Liver (tissue), 9 donors: ENCODE measurements around the gene MDP1. TPM values are rescaled to one million over a fixed set of nuclear protein-coding genes. Genes with fewer than 3 reads are reported as not detected.

Experiments
- DNase-seq: peaks from one replicate; pipeline ENCODE4 v3.0.0-alpha.2; 2017; ENCODE audit warnings: low spot score
- H3K27ac ChIP-seq, 2 donors: one replicate each; pipeline ENCODE4 v1.7.0; 2013; ENCODE audit warnings: inconsistent platforms in 2 of 2, low read length in 2 of 2, control low read depth in 1 of 2, low read depth in 1 of 2, mild to moderate bottlenecking in 1 of 2
- H3K27me3 ChIP-seq, 4 donors: one replicate each; pipeline versions ENCODE4 v1.6.1 to v1.7.0; 2013; ENCODE audit warnings: low read length in 3 of 4, inconsistent platforms in 1 of 4, mild to moderate bottlenecking in 1 of 4, moderate library complexity in 1 of 4; ENCODE audit not compliant: control insufficient read depth in 4 of 4, insufficient read depth in 4 of 4
- H3K36me3 ChIP-seq, 4 donors: one replicate each; pipeline versions ENCODE4 v1.6.1 to v1.7.0; 2013; ENCODE audit warnings: low read length in 3 of 4, mild to moderate bottlenecking in 3 of 4, low read depth in 1 of 4, moderate library complexity in 1 of 4; ENCODE audit not compliant: control insufficient read depth in 4 of 4, insufficient read depth in 3 of 4
- H3K4me1 ChIP-seq, 4 donors: one replicate each; pipeline versions ENCODE4 v1.6.1 to v1.7.0; 2013; ENCODE audit warnings: low read length in 3 of 4, mild to moderate bottlenecking in 3 of 4, moderate library complexity in 1 of 4; ENCODE audit not compliant: control insufficient read depth in 4 of 4, insufficient read depth in 4 of 4
- H3K4me3 ChIP-seq, 3 donors: one replicate each; pipeline versions ENCODE4 v1.6.1 to v1.7.0; 2013; ENCODE audit warnings: low read length in 3 of 3, control low read depth in 1 of 3, low read depth in 1 of 3, mild to moderate bottlenecking in 1 of 3
- H3K9ac ChIP-seq, 2 donors: one replicate each; pipeline ENCODE4 v1.7.0; 2013; ENCODE audit warnings: low read length in 2 of 2, mild to moderate bottlenecking in 2 of 2, moderate library complexity in 2 of 2, control low read depth in 1 of 2, low read depth in 1 of 2
- H3K9me3 ChIP-seq, 4 donors: one replicate each; pipeline versions ENCODE4 v1.6.1 to v1.7.0; 2013; ENCODE audit warnings: low read length in 3 of 4; ENCODE audit not compliant: control insufficient read depth in 4 of 4
- ATF3 ChIP-seq: IDR thresholded peaks from 2 replicates; pipeline ENCODE4 v1.6.1; 2016; ENCODE audit warnings: antibody characterized with exemption
- CTCF ChIP-seq: fragments of 150-350 bp; IDR thresholded peaks from 2 replicates; pipeline ENCODE4 v1.5.1; 2017; ENCODE audit warnings: improper control_type of control experiment, low read depth, low read length; ENCODE audit not compliant: missing input control
- FOXA1 ChIP-seq: IDR thresholded peaks from 2 replicates; pipeline ENCODE4 v1.6.1; 2016; ENCODE audit warnings: antibody characterized with exemption
- FOXA2 ChIP-seq: IDR thresholded peaks from 2 replicates; pipeline ENCODE4 v1.6.1; 2016; ENCODE audit warnings: antibody characterized with exemption
- GABPA ChIP-seq, 2 donors: IDR thresholded peaks in 1 of 2; conservative IDR thresholded peaks in 1 of 2; 2 replicates each; pipeline ENCODE4 v1.6.1; 2016; ENCODE audit warnings: antibody characterized with exemption in 2 of 2, mild to moderate bottlenecking in 1 of 2, moderate library complexity in 1 of 2
- HNF4A ChIP-seq, 2 donors: conservative IDR thresholded peaks; 2 replicates each; pipeline ENCODE4 v1.6.1; 2016; ENCODE audit warnings: antibody characterized with exemption in 2 of 2, mild to moderate bottlenecking in 2 of 2
- HNF4G ChIP-seq: IDR thresholded peaks from 2 replicates; pipeline ENCODE4 v1.6.1; 2016; ENCODE audit warnings: antibody characterized with exemption
- JUND ChIP-seq, 2 donors: IDR thresholded peaks; 2 replicates each; pipeline ENCODE4 v1.6.1; 2016; ENCODE audit warnings: antibody characterized with exemption in 2 of 2
- MAX ChIP-seq: IDR thresholded peaks from 2 replicates; pipeline ENCODE4 v1.6.1; 2016; ENCODE audit warnings: antibody characterized with exemption
- RAD21 ChIP-seq, 2 donors: IDR thresholded peaks; 2 replicates each; pipeline ENCODE4 v1.6.1; 2016; ENCODE audit warnings: antibody characterized with exemption in 2 of 2, mild to moderate bottlenecking in 2 of 2
- REST ChIP-seq: IDR thresholded peaks from 2 replicates; pipeline ENCODE4 v1.6.1; 2016; ENCODE audit warnings: antibody characterized with exemption, mild to moderate bottlenecking
- RXRA ChIP-seq, 2 donors: IDR thresholded peaks; 2 replicates each; pipeline ENCODE4 v1.6.1; 2017 to 2018; ENCODE audit warnings: antibody characterized with exemption in 2 of 2, mild to moderate bottlenecking in 1 of 2
- SP1 ChIP-seq: IDR thresholded peaks from 2 replicates; pipeline ENCODE4 v1.6.1; 2018; ENCODE audit warnings: antibody characterized with exemption, mild to moderate bottlenecking
- YY1 ChIP-seq: IDR thresholded peaks from 2 replicates; pipeline ENCODE4 v1.6.1; 2016; ENCODE audit warnings: antibody characterized with exemption, mild to moderate bottlenecking
- ZBTB33 ChIP-seq: IDR thresholded peaks from 2 replicates; pipeline ENCODE4 v1.6.1; 2016; ENCODE audit warnings: antibody characterized with exemption
- WGBS: extraction: QIAGEN DNeasy Blood & Tissue Kit; methylation state at CpG from one replicate; pipeline ENCODE4 v1.1.7; 2013; 5-methylcytosine and 5-hydroxymethylcytosine counted together
- polyA plus RNA-seq, 2 donors: library from polyadenylated mRNA; stranded (reverse) in 1 of 2; unstranded in 1 of 2; fragments of 200-250 nt in 1 of 2; fragments of >200 nt in 1 of 2; fragmentation: Nextera tagmentation in 1 of 2; extraction: Ambion mirVana in 1 of 2; gene quantifications; one replicate each; pipeline versions ENCODE4 v1.2.1 to v1.2.3, GENCODE V29; 2013 to 2015
- total RNA-seq, 2 donors: library from RNA; depleted of rRNA; stranded (reverse); fragments of >200 nt; gene quantifications; one replicate each; pipeline ENCODE4 v1.2.3, GENCODE V29; 2014
- donor health status: healthy.
- donor health status: healthy.
- donor health status: healthy.
- donor health status: healthy.
- donor health status: healthy.

The MDP1 gene
- total and polyA plus RNA-seq, 4 donors, result 3.2 to 13.4 (median 7.0) TPM

GRCh38 chr14:24226473-24226872, 10.6 kb upstream of the MDP1 start:
- peaks cover 4 to 15% (median 12%) of the 10 kb centered on the region in 4 donors for H3K4me1 ChIP-seq

More at GRCh38 chr14:24226473-24226872, 10.6 kb upstream of the MDP1 start:
- Histone ChIP-seq H3K36me3 (peaks cover 0 to 4% (median 2%) of the 10 kb centered on the region in 4 donors), H3K27ac (no peak overlapping the region), H3K27me3 (no peaks in the 10 kb centered on the region), H3K9me3 (no peaks in the 10 kb centered on the region), H3K4me3 (no peak overlapping the region), H3K9ac (no peak overlapping the region)
- WGBS, result 56% methylated on average over 1 of the region's 1 CpG
- TF ChIP-seq JUND (IDR thresholded peaks at IDR 0.05), result no peak
- TF ChIP-seq CTCF, result no peak
- TF ChIP-seq SP1, result no peak
- TF ChIP-seq RAD21 (IDR thresholded peaks at IDR 0.05), result no peak
- no peak for TF ChIP-seq ZBTB33
- TF ChIP-seq HNF4G, result no peak
- no peak for TF ChIP-seq RXRA (IDR thresholded peaks at IDR 0.05)
- TF ChIP-seq MAX, result no peak
- TF ChIP-seq ATF3, result no peak
- no peak for TF ChIP-seq GABPA (IDR thresholded peaks at IDR 0.05 in 1 of 2, conservative IDR thresholded peaks at IDR 0.05 in 1 of 2)
- TF ChIP-seq HNF4A (conservative IDR thresholded peaks at IDR 0.05), result no peak
- TF ChIP-seq FOXA2, result no peak
- TF ChIP-seq REST, result no peak
- TF ChIP-seq FOXA1, result no peak
- TF ChIP-seq YY1, result no peak
- no peak for DNase-seq
